Esophagus squamous epithelium (tissue), 5 donors: ENCODE measurements around the gene UHMK1. TPM values are rescaled to one million over a fixed set of nuclear protein-coding genes. Genes with fewer than 3 reads are reported as not detected.
"Not testable (repeated sequence)": the region's sequence is repeated elsewhere in the genome, so short reads cannot be mapped to it uniquely, and the experiment has no call there.

ENCODE experiments used
- DNase-seq: peaks from one replicate; lab custom pipeline; 2025; lab: John Stamatoyannopoulos, UW
- H3K27ac ChIP-seq, 4 donors: fragments of 200-600 bp; sonication (generic); one replicate each; pipeline ENCODE4 v1.5.1; 2016 to 2019; ENCODE audit warnings: mild to moderate bottlenecking in 1 of 4
- H3K27me3 ChIP-seq, 4 donors: fragments of 200-600 bp; sonication (generic); 1 replicate in 3 of 4; 2 replicates in 1 of 4; pipeline versions ENCODE4 v1.5.1 to v1.6.0; 2017 to 2021; ENCODE audit warnings: antibody characterized with exemption in 1 of 4
- H3K36me3 ChIP-seq, 3 donors: fragments of 200-600 bp; sonication (generic); one replicate each; pipeline ENCODE4 v1.5.1; 2016 to 2019
- H3K4me1 ChIP-seq, 3 donors: fragments of 200-600 bp; sonication (generic); one replicate each; pipeline ENCODE4 v1.5.1; 2017 to 2019
- H3K4me3 ChIP-seq, 4 donors: fragments of 200-600 bp; sonication (generic); 1 replicate in 3 of 4; 2 replicates in 1 of 4; pipeline ENCODE4 v1.5.1; 2016 to 2019; ENCODE audit warnings: mild to moderate bottlenecking in 2 of 4, moderate library complexity in 1 of 4
- H3K9me3 ChIP-seq, 3 donors: fragments of 200-600 bp; sonication (generic); one replicate each; pipeline ENCODE4 v1.5.1; 2016 to 2019
- POLR2A ChIP-seq, 4 donors: fragments of 450-650 bp; IDR thresholded peaks; one replicate each; pipeline ENCODE4 v1.6.1; 2017; ENCODE audit warnings: antibody characterized with exemption in 4 of 4, mild to moderate bottlenecking in 4 of 4, moderate library complexity in 3 of 4
- WGBS, 2 donors: methylation state at CpG; one replicate each; pipeline ENCODE4 v1.1.5; 2018; 5-methylcytosine and 5-hydroxymethylcytosine counted together
- intact Hi-C: fragments of 100-400 bp; cut with DNase I; formaldehyde crosslinking; loops from one replicate; pipeline ENCODE4 v1.15.0; 2022
- total RNA-seq, 4 donors: library from RNA; depleted of rRNA; stranded (reverse); fragments of >200 nt; gene quantifications; one replicate each; pipeline ENCODE4 v1.1.0, GENCODE V29; 2016
- TF ChIP-seq, protein P1 (sequence below), 6 experiments: fragments of 450-650 bp in 4 of 6; fragments of 200-600 bp in 2 of 6; sonication (generic) in 2 of 6; IDR thresholded peaks; one replicate each; pipeline ENCODE4 v1.5.1; 2016 to 2019; ENCODE audit warnings: antibody characterized with exemption in 6 of 6, mild to moderate bottlenecking in 4 of 6, moderate library complexity in 4 of 6
- donor health status: DM: yes; HTN: yes; CAD: no.

UHMK1 gene, protein sequence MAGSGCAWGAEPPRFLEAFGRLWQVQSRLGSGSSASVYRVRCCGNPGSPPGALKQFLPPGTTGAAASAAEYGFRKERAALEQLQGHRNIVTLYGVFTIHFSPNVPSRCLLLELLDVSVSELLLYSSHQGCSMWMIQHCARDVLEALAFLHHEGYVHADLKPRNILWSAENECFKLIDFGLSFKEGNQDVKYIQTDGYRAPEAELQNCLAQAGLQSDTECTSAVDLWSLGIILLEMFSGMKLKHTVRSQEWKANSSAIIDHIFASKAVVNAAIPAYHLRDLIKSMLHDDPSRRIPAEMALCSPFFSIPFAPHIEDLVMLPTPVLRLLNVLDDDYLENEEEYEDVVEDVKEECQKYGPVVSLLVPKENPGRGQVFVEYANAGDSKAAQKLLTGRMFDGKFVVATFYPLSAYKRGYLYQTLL
- 10 to 100 TPM; 24.8 to 42.6 (median 34.7) TPM for total RNA-seq

DNA sequence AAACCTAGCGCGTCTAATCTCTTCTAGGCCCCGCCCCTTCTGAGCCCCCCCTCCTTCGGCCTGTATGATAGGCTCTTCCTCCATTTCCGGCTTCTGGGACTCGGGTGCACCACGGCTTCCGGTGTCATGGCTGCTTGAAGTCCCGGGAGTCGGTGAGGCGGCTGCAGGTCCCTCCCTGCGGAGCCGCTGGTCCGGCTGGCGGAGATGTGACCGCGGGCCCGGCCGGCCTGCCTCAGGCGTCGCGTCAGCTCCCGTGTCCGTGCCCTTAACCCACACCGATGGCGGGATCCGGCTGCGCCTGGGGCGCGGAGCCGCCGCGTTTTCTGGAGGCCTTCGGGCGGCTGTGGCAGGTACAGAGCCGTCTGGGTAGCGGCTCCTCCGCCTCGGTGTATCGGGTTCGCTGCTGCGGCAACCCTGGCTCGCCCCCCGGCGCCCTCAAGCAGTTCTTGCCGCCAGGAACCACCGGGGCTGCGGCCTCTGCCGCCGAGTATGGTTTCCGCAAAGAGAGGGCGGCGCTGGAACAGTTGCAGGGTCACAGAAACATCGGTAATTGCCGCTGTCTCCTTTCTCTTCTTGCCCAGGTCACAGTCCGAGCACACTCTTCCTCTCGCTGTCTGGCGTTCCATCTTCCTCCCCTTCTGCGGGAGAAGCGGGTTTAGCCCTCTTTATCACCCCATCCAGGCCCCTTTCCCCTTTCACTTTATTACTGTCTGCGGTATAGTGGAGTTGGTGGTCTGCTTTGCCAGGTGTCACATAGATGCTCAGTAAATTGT, at the start of gene UHMK1:
UHMK1 (plus strand) TSS at position 96 of the 773 bp plus-strand sequence; CDS start at position 279, 183 bp downstream.
- peaks cover 0 to 8% (median 0%) of the 10 kb centered on the region in 4 donors for H3K27me3 ChIP-seq
- peaks cover 6 to 28% (median 21%) of the 10 kb centered on the region in 3 donors for H3K36me3 ChIP-seq
- 0 to 1% methylated on average over 16 to 23 of the region's 61 CpGs for WGBS, 2 donors
- peak within 1 kb of the TSS; percentile 80 to 100 (median 96) for H3K4me3 ChIP-seq
- TF ChIP-seq, protein P1, sequence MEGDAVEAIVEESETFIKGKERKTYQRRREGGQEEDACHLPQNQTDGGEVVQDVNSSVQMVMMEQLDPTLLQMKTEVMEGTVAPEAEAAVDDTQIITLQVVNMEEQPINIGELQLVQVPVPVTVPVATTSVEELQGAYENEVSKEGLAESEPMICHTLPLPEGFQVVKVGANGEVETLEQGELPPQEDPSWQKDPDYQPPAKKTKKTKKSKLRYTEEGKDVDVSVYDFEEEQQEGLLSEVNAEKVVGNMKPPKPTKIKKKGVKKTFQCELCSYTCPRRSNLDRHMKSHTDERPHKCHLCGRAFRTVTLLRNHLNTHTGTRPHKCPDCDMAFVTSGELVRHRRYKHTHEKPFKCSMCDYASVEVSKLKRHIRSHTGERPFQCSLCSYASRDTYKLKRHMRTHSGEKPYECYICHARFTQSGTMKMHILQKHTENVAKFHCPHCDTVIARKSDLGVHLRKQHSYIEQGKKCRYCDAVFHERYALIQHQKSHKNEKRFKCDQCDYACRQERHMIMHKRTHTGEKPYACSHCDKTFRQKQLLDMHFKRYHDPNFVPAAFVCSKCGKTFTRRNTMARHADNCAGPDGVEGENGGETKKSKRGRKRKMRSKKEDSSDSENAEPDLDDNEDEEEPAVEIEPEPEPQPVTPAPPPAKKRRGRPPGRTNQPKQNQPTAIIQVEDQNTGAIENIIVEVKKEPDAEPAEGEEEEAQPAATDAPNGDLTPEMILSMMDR (IDR thresholded peaks at IDR 0.05): no peak
- TF ChIP-seq POLR2A (IDR thresholded peaks at IDR 0.05): peak in 1 of 4 donors; percentile 64
- H3K4me1 ChIP-seq: peaks cover 8 to 39% (median 25%) of the 10 kb centered on the region in 3 donors
- peak; percentile 74 for DNase-seq
- no peaks in the 10 kb centered on the region for H3K9me3 ChIP-seq
- intact Hi-C loops: no loop called here
- H3K27ac ChIP-seq: peak within 1 kb of the TSS; percentile 92 to 97 (median 94)

DNA sequence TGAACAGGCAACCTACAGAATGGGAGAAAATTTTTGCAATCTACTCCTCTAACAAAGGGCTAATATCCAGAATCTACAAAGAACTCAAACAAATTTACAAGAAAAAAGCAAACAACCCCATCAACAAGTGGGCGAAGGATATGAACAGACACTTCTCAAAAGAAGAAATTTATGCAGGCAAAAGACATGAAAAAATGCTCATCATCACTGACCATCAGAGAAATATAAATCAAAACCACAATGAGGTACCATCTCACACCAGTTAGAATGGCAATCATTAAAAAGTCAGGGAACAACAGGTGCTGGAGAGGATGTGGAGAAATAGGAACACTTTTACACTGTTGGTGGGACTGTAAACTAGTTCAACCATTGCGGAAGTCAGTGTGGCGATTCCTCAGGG, 43.3 kb upstream of the UHMK1 start:
- DNase-seq, H3K27ac ChIP-seq, H3K4me1 ChIP-seq, H3K4me3 ChIP-seq, intact Hi-C loops, H3K9me3 ChIP-seq, H3K27me3 ChIP-seq, H3K36me3 ChIP-seq: not testable (repeated sequence)
- WGBS, 2 donors: 87 to 100% methylated on average over 3 of the region's 3 CpGs

DNA sequence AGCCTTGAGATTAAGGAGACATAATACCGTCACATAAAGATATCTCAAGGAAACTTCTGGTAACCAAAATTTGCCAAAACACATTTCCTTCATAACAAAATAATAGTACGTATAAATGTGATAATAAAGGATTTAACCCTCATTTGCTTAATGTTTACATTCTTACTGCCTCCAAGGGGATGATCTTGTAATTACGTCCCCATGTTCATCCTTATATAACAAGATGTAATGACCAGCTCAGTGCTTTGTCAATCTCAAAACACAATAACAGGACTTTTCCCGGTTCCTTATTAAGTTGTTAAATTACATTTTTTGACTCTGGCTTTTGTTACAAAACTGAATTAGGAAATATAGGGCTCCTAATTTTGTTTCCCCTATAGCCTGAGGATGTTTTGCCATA, 41.3 kb upstream of the UHMK1 start:
- WGBS, 2 donors: 82 to 86% methylated on average over 4 of the region's 4 CpGs
- TF ChIP-seq, protein P1 (IDR thresholded peaks at IDR 0.05): no peak
- no peak for TF ChIP-seq POLR2A (IDR thresholded peaks at IDR 0.05)
- H3K4me3 ChIP-seq: no peak overlapping the region
- H3K4me1 ChIP-seq: no peaks in the 10 kb centered on the region
- intact Hi-C loops: no loop called here
- peaks cover 0 to 4% (median 0%) of the 10 kb centered on the region in 4 donors for H3K27me3 ChIP-seq
- no peaks in the 10 kb centered on the region for H3K9me3 ChIP-seq
- no peaks in the 10 kb centered on the region for H3K36me3 ChIP-seq
- DNase-seq: no peak
- H3K27ac ChIP-seq: no peak overlapping the region

DNA sequence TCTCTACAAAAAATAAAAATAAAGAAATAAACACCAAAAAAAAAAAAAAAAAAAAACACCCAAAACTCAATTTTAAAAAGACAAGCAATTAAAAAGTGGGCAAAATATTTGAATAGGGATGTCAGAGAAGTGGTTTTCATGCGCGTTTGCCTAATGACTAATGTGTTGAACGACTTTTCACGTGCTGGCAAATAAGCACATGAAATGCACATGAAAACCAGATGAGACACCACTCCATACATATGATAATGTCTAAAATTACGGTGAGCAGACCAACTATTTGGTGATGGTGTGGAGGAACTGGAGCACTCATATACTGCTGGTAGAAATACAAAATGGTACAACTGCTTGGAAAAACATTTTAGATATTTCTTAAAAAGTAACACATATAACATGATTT, 39.4 kb upstream of the UHMK1 start:
- intact Hi-C loops: no loop called here
- 81 to 84% methylated on average over 5 of the region's 5 CpGs for WGBS, 2 donors
- TF ChIP-seq, protein P1 (IDR thresholded peaks at IDR 0.05): no peak
- TF ChIP-seq POLR2A (IDR thresholded peaks at IDR 0.05): no peak

DNA sequence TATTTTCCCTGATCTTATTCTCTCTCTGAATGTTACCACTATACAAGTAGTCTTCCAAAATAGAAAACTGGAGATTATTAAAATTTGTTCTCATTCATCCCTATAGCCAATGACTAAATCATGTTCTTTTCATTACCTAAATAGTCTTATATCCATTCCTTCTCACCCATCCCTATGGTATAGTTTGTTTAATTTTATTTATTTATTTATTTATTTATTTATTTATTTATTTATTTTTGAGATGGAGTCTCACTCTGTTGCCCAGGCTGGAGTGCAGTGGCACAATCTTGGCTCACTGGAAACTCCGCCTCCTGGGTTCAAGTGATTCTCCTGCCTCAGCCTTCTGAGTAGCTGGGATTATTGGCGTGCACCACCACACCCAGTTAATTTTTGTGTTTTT, 35.2 kb upstream of the UHMK1 start:
- 85 to 87% methylated on average over 2 of the region's 2 CpGs for WGBS, 2 donors

More for the DNA sequence above, 39.4 kb upstream of the UHMK1 start:
- DNase-seq: no peak
- no peaks in the 10 kb centered on the region for H3K9me3 ChIP-seq
- H3K27ac ChIP-seq: no peak overlapping the region
- no peaks in the 10 kb centered on the region for H3K27me3 ChIP-seq
- H3K4me3 ChIP-seq: no peak overlapping the region
- H3K4me1 ChIP-seq: no peaks in the 10 kb centered on the region
- H3K36me3 ChIP-seq: no peaks in the 10 kb centered on the region

DNA sequence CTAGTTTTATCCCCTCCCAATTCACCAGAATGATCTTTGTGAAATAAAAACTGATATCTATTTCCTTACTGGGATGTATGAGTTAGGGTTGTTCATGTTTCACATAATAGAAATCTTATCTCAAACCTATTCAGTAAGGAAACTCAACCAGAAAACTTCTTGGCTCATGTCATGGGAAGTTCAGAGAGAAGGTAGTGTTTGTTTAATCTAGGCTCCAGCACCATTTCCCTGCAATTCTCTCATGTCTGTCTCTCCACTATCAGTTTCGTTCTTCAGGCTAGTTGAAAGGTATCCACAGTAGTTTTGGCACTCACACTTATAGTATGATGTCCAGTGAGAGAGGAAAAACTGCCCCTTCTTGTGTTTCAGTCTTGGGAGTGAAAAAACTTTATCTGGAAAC, 34.6 kb upstream of the UHMK1 start:
- H3K27ac ChIP-seq: no peak overlapping the region
- TF ChIP-seq, protein P1 (IDR thresholded peaks at IDR 0.05): no peak
- no peak for TF ChIP-seq POLR2A (IDR thresholded peaks at IDR 0.05)
- H3K4me3 ChIP-seq: no peak overlapping the region
- no peaks in the 10 kb centered on the region for H3K36me3 ChIP-seq
- H3K9me3 ChIP-seq: no peaks in the 10 kb centered on the region
- intact Hi-C loops: no loop called here
- no peaks in the 10 kb centered on the region for H3K27me3 ChIP-seq
- H3K4me1 ChIP-seq: no peaks in the 10 kb centered on the region
- no peak for DNase-seq
- 33 to 36% methylated on average over 1 of the region's 1 CpG for WGBS, 2 donors

More for the DNA sequence above, 35.2 kb upstream of the UHMK1 start:
- DNase-seq, H3K4me3 ChIP-seq, H3K9me3 ChIP-seq, H3K27me3 ChIP-seq, H3K4me1 ChIP-seq, intact Hi-C loops, H3K36me3 ChIP-seq, H3K27ac ChIP-seq: not testable (repeated sequence)
